Measurements from ENCODE around the gene FNBP1. TPM values are rescaled to one million over a fixed set of nuclear protein-coding genes. Genes with fewer than 3 reads are reported as not detected.

The FNBP1 gene
- total RNA-seq, 1 donor from 2014 or later = 87.2 TPM

- Histone ChIP-seq H3K9me3 (no peaks in the 10 kb centered on the region), H3K4me3 (no peak overlapping the region), H3K27ac (peak overlapping the region; percentile 75 to 80), H3K36me3 (peaks cover 42 to 64% of the 10 kb centered on the region in 2 donors), H3K4me1 (peaks cover 10 to 20% of the 10 kb centered on the region in 2 donors), H3K27me3 (no peaks in the 10 kb centered on the region)
- DNase-seq (ENCODE audit: low spot score in 2 of 2) = no peak
- intact Hi-C loops (cut with DNase I) = no loop called here
- TF ChIP-seq CTCF (IDR thresholded peaks at IDR 0.05) = no peak
Measured at GRCh38 chr9:129857207-129857606, 185.8 kb downstream of the FNBP1 start.

GRCh38 chr9:129854588-129855110, 188.3 kb downstream of the FNBP1 start:
- peaks cover 16 to 37% of the 10 kb centered on the region in 2 donors for H3K4me1 ChIP-seq
- intact Hi-C loops (cut with DNase I) = no loop called here
- peak overlapping the region; percentile 59 to 75 for H3K27ac ChIP-seq
- no peak for TF ChIP-seq CTCF (IDR thresholded peaks at IDR 0.05)
- H3K9me3 ChIP-seq = no peaks in the 10 kb centered on the region
- no peak overlapping the region for H3K4me3 ChIP-seq
- no peak for DNase-seq (ENCODE audit: low spot score in 2 of 2)
- H3K36me3 ChIP-seq = peaks cover 26 to 47% of the 10 kb centered on the region in 2 donors
- H3K27me3 ChIP-seq = no peaks in the 10 kb centered on the region

GRCh38 chr9:129853614-129854013, 189.4 kb downstream of the FNBP1 start:
- H3K9me3 ChIP-seq = no peaks in the 10 kb centered on the region
- DNase-seq (ENCODE audit: low spot score in 2 of 2) = no peak
- no peak overlapping the region for H3K4me3 ChIP-seq
- peaks cover 22 to 41% of the 10 kb centered on the region in 2 donors for H3K36me3 ChIP-seq
- no peak for TF ChIP-seq CTCF (IDR thresholded peaks at IDR 0.05)
- H3K27ac ChIP-seq = peak overlapping the region; percentile 36 to 59
- intact Hi-C loops (cut with DNase I) = no loop called here
- H3K4me1 ChIP-seq = peaks cover 22 to 48% of the 10 kb centered on the region in 2 donors
- no peaks in the 10 kb centered on the region for H3K27me3 ChIP-seq

- TF ChIP-seq CTCF (IDR thresholded peaks at IDR 0.05) = no peak
- Histone ChIP-seq H3K4me3 (no peak overlapping the region), H3K27ac (peak overlapping the region; percentile 45 to 81), H3K4me1 (peaks cover 22 to 56% of the 10 kb centered on the region in 2 donors), H3K36me3 (peaks cover 18 to 30% of the 10 kb centered on the region in 2 donors), H3K9me3 (no peaks in the 10 kb centered on the region), H3K27me3 (no peaks in the 10 kb centered on the region)
- intact Hi-C loops (cut with DNase I) = no loop called here
- no peak for DNase-seq (ENCODE audit: low spot score in 2 of 2)
Measured at GRCh38 chr9:129852579-129852978, 190.4 kb downstream of the FNBP1 start.

- H3K27ac ChIP-seq = peak overlapping the region; percentile 45 to 81
- H3K4me1 ChIP-seq = peaks cover 22 to 52% of the 10 kb centered on the region in 2 donors
- no peak overlapping the region for H3K4me3 ChIP-seq
- H3K27me3 ChIP-seq = no peaks in the 10 kb centered on the region
- TF ChIP-seq CTCF (IDR thresholded peaks at IDR 0.05) = no peak
- no peaks in the 10 kb centered on the region for H3K9me3 ChIP-seq
- H3K36me3 ChIP-seq = peaks cover 18 to 30% of the 10 kb centered on the region in 2 donors
- intact Hi-C loops (cut with DNase I) = no loop called here
- DNase-seq (ENCODE audit: low spot score in 2 of 2) = no peak
Measured at GRCh38 chr9:129851821-129852220, 191.2 kb downstream of the FNBP1 start.
